HG03039 (cell line): Measurements from ENCODE around the gene PLEKHG5.
"Not testable (repeated sequence)": the region's sequence is repeated elsewhere in the genome, so short reads cannot be mapped to it uniquely, and the experiment has no call there.

Experiments
- ATAC-seq: cut with Tn5 transposase; IDR thresholded peaks from one replicate; pipeline ENCODE4 v1.9.1; 2021; ENCODE audit warnings: mild to moderate bottlenecking, moderate library complexity; ENCODE audit not compliant: unreplicated experiment

Gene PLEKHG5

GRCh38 chr1:6447818-6448748 lies 43.4 kb downstream of the PLEKHG5 start:
- no peak for ATAC-seq

GRCh38 chr1:6447016-6447817 lies 44.2 kb downstream of the PLEKHG5 start:
- no peak for ATAC-seq

- no peak for ATAC-seq
These were observed 44.8 kb downstream of the PLEKHG5 start for GRCh38 chr1:6446665-6447015.

- not testable (repeated sequence) for ATAC-seq
These were observed 45.5 kb downstream of the PLEKHG5 start for GRCh38 chr1:6445929-6446328.

- ATAC-seq = no peak
These were observed 46.3 kb downstream of the PLEKHG5 start for GRCh38 chr1:6445062-6445763.

- no peak for ATAC-seq
These were observed 47.1 kb downstream of the PLEKHG5 start for GRCh38 chr1:6444377-6444776.

- no peak for ATAC-seq
These were observed 47.9 kb downstream of the PLEKHG5 start for GRCh38 chr1:6443339-6444115.

- ATAC-seq = no peak
These were observed 49.9 kb downstream of the PLEKHG5 start for GRCh38 chr1:6441586-6441985.

GRCh38 chr1:6440198-6441126 lies 51.0 kb downstream of the PLEKHG5 start:
- no peak for ATAC-seq

- ATAC-seq = no peak
These were observed 53.4 kb downstream of the PLEKHG5 start for GRCh38 chr1:6438047-6438525.

- not testable (repeated sequence) for ATAC-seq
These were observed 54.3 kb downstream of the PLEKHG5 start for GRCh38 chr1:6437012-6437700.

- ATAC-seq = not testable (repeated sequence)
These were observed 55.2 kb downstream of the PLEKHG5 start for GRCh38 chr1:6436277-6436676.

- no peak for ATAC-seq
These were observed 55.9 kb downstream of the PLEKHG5 start for GRCh38 chr1:6435547-6435946.

- ATAC-seq = no peak
These were observed 56.3 kb downstream of the PLEKHG5 start for GRCh38 chr1:6435129-6435528.

- ATAC-seq = no peak
These were observed 57.3 kb downstream of the PLEKHG5 start for GRCh38 chr1:6434186-6434585.

- ATAC-seq = not testable (repeated sequence)
These were observed 59.6 kb downstream of the PLEKHG5 start for GRCh38 chr1:6431645-6432579.

- ATAC-seq = not testable (repeated sequence)
These were observed 61.6 kb downstream of the PLEKHG5 start for GRCh38 chr1:6429660-6430411.
